Breast epithelium (tissue), 3 donors: ENCODE measurements around the gene KRT31.

Experiments used
- CTCF ChIP-seq, 3 donors: fragments of 450-650 bp; IDR thresholded peaks; one replicate each; pipeline ENCODE4 v1.5.1; 2016 to 2017; ENCODE audit warnings: antibody characterized with exemption in 3 of 3, mild to moderate bottlenecking in 3 of 3, moderate library complexity in 3 of 3
- POLR2AphosphoS5 ChIP-seq, 3 donors: sonication (generic); formaldehyde crosslinking; IDR thresholded peaks; one replicate each; pipeline ENCODE4 v1.6.1; 2017; ENCODE audit warnings: antibody characterized with exemption in 3 of 3

DNA sequence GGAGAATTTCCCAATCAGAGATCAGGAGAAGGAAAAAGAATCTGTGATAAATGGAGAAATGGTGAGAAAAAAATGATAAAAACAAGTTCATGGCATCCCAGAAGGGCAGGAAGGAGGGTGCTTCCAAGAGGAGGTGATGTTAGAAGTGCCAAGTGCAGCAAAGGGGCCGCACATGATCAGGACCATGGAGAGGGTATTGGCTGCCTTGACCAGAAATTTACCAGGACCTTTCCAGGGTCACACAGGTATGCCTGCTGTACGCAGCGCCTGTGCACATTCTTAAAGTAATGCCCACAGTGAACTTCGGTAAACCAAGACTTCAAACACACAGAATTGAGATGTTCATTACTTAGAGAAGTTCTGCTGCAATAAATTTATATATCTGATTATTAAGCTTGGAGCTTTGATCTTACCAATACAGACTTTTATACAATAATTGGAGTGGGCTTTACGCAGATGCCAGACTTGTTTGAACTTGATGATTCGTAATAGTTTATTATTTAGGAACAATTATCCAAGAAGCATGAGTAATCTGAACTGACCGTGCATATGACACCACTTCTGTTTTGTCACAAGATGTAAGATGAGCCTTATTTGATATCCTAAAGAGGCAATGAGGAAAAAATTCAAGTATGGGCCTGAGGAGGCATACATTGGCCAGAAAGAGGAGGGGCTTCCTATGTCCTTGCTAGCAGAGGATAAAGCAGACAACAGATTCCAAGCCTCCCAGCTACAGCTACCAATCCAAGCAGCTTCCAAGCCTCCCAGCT, 44.6 kb downstream of the KRT31 start:
- TF ChIP-seq POLR2AphosphoS5 (IDR thresholded peaks at IDR 0.05) (no peak), CTCF (IDR thresholded peaks at IDR 0.05) (no peak)
